ELF-1 (cell line): ENCODE data around the gene DNAJB2.

ENCODE experiments used
- DNase-seq: peaks from one replicate; pipeline ENCODE4 v3.0.0-alpha.2; 2016; ENCODE audit warnings: low read depth, low spot score

DNAJB2 gene

GRCh38 chr2:219279151-219279915, at the start of gene DNAJB2:
Gene DNAJB2 (plus strand): TSS chr2:219279366. CDS start chr2:219279834, 468 bp downstream.
- DNase-seq: peak; percentile 98

- DNase-seq: peak; percentile 73
Measured at GRCh38 chr2:219230059-219230540, 49.1 kb upstream of the DNAJB2 start.

GRCh38 chr2:219234331-219234730, 44.8 kb upstream of the DNAJB2 start:
- DNase-seq: no peak

GRCh38 chr2:219243291-219243761, 35.8 kb upstream of the DNAJB2 start:
- DNase-seq: peak; percentile 51

GRCh38 chr2:219244789-219245147, 34.4 kb upstream of the DNAJB2 start:
- DNase-seq: no peak

- peak; percentile 97 for DNase-seq
Measured at GRCh38 chr2:219245148-219245898, 33.8 kb upstream of the DNAJB2 start, which contains the start of the genes GLB1L and STK16. Gene GLB1L (minus strand): TSS chr2:219245444. CDS start chr2:219243573, 1,871 bp downstream. Gene STK16 (plus strand): TSS chr2:219245479. CDS start chr2:219246000, 521 bp downstream.

- no peak for DNase-seq
Measured at GRCh38 chr2:219245899-219246230, 33.3 kb upstream of the DNAJB2 start.

GRCh38 chr2:219246559-219246958, 32.6 kb upstream of the DNAJB2 start:
- DNase-seq: no peak

- DNase-seq: peak; percentile 17
Measured at GRCh38 chr2:219247678-219248642, 31.2 kb upstream of the DNAJB2 start.

- no peak for DNase-seq
Measured at GRCh38 chr2:219248845-219249202, 30.3 kb upstream of the DNAJB2 start.

GRCh38 chr2:219249203-219249980, 29.8 kb upstream of the DNAJB2 start:
- DNase-seq: peak; percentile 36

GRCh38 chr2:219250049-219250781, 29.0 kb upstream of the DNAJB2 start:
- DNase-seq: no peak

GRCh38 chr2:219251656-219252055, 27.5 kb upstream of the DNAJB2 start:
- DNase-seq: no peak

GRCh38 chr2:219252084-219252483, 27.1 kb upstream of the DNAJB2 start:
- no peak for DNase-seq

- DNase-seq: no peak
Measured at GRCh38 chr2:219252570-219252899, 26.6 kb upstream of the DNAJB2 start.

GRCh38 chr2:219252900-219253752, 26.0 kb upstream of the DNAJB2 start, which contains the start of gene TUBA4B:
Gene TUBA4B (plus strand): TSS chr2:219253243. CDS start chr2:219253408, 165 bp downstream.
- peak; percentile 52 for DNase-seq

GRCh38 chr2:219253753-219254589, 25.2 kb upstream of the DNAJB2 start, which contains the start of gene TUBA4A:
Gene TUBA4A (minus strand): TSS chr2:219253918. CDS start chr2:219253858, 60 bp downstream.
- peak; percentile 78 for DNase-seq
